ENCODE results near the gene KIN. TPM values are rescaled to one million over a fixed set of nuclear protein-coding genes. Genes with fewer than 3 reads are reported as not detected.

Gene KIN
- total RNA-seq, 3 donors from 2014 or later, result 8.6 to 10.5 (median 9.1) TPM

- DNase-seq (no peak), ATAC-seq (no peak)
- H3K9me3 ChIP-seq, result no peaks in the 10 kb centered on the region
- peaks cover 19% of the 10 kb centered on the region for H3K4me1 ChIP-seq (ENCODE audit: low read depth)
- intact Hi-C loops (cut with DNase I, micrococcal nuclease), result no loop called here
- H3K36me3 ChIP-seq (ENCODE audit: low read depth), result peaks cover 1% of the 10 kb centered on the region
- no peak for TF ChIP-seq CTCF (IDR thresholded peaks at IDR 0.05)
- no peak overlapping the region for H3K4me3 ChIP-seq
These were observed 6.6 kb upstream of the KIN start for GRCh38 chr10:7794251-7795026.

- no peak for DNase-seq
- H3K9me3 ChIP-seq, result no peaks in the 10 kb centered on the region
- TF ChIP-seq CTCF (IDR thresholded peaks at IDR 0.05), result no peak
- no peaks in the 10 kb centered on the region for H3K36me3 ChIP-seq (ENCODE audit: low read depth)
- peaks cover 23% of the 10 kb centered on the region for H3K4me1 ChIP-seq (ENCODE audit: low read depth)
- H3K4me3 ChIP-seq, result no peak overlapping the region
- intact Hi-C loops (cut with DNase I, micrococcal nuclease), result no loop called here
- no peak for ATAC-seq
These were observed 4.7 kb upstream of the KIN start for GRCh38 chr10:7792541-7792940.

GRCh38 chr10:7789390-7789789 lies 1.6 kb upstream of the KIN start:
- H3K4me1 ChIP-seq (ENCODE audit: low read depth), result peaks cover 25% of the 10 kb centered on the region
- H3K9me3 ChIP-seq, result no peaks in the 10 kb centered on the region
- DNase-seq, result peak in 1 of 3 donors; percentile 28
- H3K36me3 ChIP-seq (ENCODE audit: low read depth), result no peaks in the 10 kb centered on the region
- no peak for ATAC-seq
- no peak overlapping the region for H3K4me3 ChIP-seq
- intact Hi-C loops (cut with DNase I, micrococcal nuclease), result no loop called here
- TF ChIP-seq CTCF (IDR thresholded peaks at IDR 0.05), result no peak

- Histone ChIP-seq H3K4me1 (ENCODE audit: low read depth) (peaks cover 24% of the 10 kb centered on the region), H3K36me3 (ENCODE audit: low read depth) (no peaks in the 10 kb centered on the region), H3K9me3 (no peaks in the 10 kb centered on the region), H3K4me3 (peak overlapping the region; percentile 87)
- ATAC-seq (peak; percentile 25), DNase-seq (peak in 1 of 3 donors; percentile 26)
- no peak for TF ChIP-seq CTCF (IDR thresholded peaks at IDR 0.05)
- intact Hi-C loops (cut with DNase I, micrococcal nuclease), result no loop called here
These were observed 970 bp upstream of the KIN start for GRCh38 chr10:7788639-7789286.

GRCh38 chr10:7787150-7787856 lies 490 bp downstream of the KIN start:
- ATAC-seq (peak; percentile 24), DNase-seq (peak in 1 of 3 donors; percentile 25)
- Histone ChIP-seq H3K4me1 (ENCODE audit: low read depth) (peaks cover 21% of the 10 kb centered on the region), H3K4me3 (peak overlapping the region; percentile 87), H3K9me3 (no peaks in the 10 kb centered on the region), H3K36me3 (ENCODE audit: low read depth) (no peaks in the 10 kb centered on the region)
- no peak for TF ChIP-seq CTCF (IDR thresholded peaks at IDR 0.05)
- intact Hi-C loops (cut with DNase I, micrococcal nuclease), result no loop called here
